K562 (cell line): Measurements from ENCODE around the gene KCTD7. TPM values are rescaled to one million over a fixed set of nuclear protein-coding genes. Genes with fewer than 3 reads are reported as not detected.

Source experiments
- ATF1 ChIP-seq, 2 experiments: fragments of 450-650 bp in 1 of 2; IDR thresholded peaks; 2 replicates each; pipeline ENCODE4 v1.6.1; 2016; ENCODE audit warnings: missing compliant biosample characterization in 1 of 2, missing genetic modification characterization in 1 of 2
- CHD7 ChIP-seq: fragments of 200-600 bp; sonication (generic); IDR thresholded peaks from one replicate; pipeline ENCODE4 v1.6.1; 2012; ENCODE audit warnings: mild to moderate bottlenecking, low read depth, low read length, inconsistent platforms
- DPF2 ChIP-seq: fragments of 450-650 bp; IDR thresholded peaks from 2 replicates; pipeline ENCODE4 v1.6.1; 2016
- FOXK1 ChIP-seq: sonication (generic); formaldehyde crosslinking; IDR thresholded peaks from 2 replicates; pipeline ENCODE4 v1.8.0; 2022; ENCODE audit warnings: missing genetic modification reagents, mild to moderate bottlenecking, borderline replicate concordance
- KDM1A ChIP-seq, 2 experiments: fragments of 450-650 bp; IDR thresholded peaks; 2 replicates each; pipeline ENCODE4 v1.6.1; 2016; ENCODE audit warnings: mild to moderate bottlenecking in 2 of 2
- LCOR ChIP-seq: sonication (generic); formaldehyde crosslinking; IDR thresholded peaks from 2 replicates; pipeline ENCODE4 v1.8.0; 2022; ENCODE audit warnings: mild to moderate bottlenecking, missing genetic modification reagents
- MECOM ChIP-seq: fragments of 250-450 bp; sonication (Bioruptor Pico); IDR thresholded peaks from 2 replicates; pipeline ENCODE4 v1.8.0; 2022; ENCODE audit warnings: inconsistent platforms
- POLR2AphosphoS2 ChIP-seq: IDR thresholded peaks from 2 replicates; pipeline ENCODE4 v1.6.1; 2012; ENCODE audit warnings: low read length, improper control_type of control experiment
- PRPF4 ChIP-seq: fragments of 200-400 bp; formaldehyde crosslinking; IDR thresholded peaks from one replicate; pipeline ENCODE4 v1.6.1; 2017; ENCODE audit warnings: low read length, low read depth, mild to moderate bottlenecking; ENCODE audit not compliant: insufficient read depth, poor library complexity, severe bottlenecking
- SFPQ ChIP-seq: fragments of 200-400 bp; formaldehyde crosslinking; IDR thresholded peaks from 2 replicates; pipeline ENCODE4 v1.6.1; 2017; ENCODE audit warnings: mild to moderate bottlenecking, low read depth, low read length, moderate library complexity
- SP2 ChIP-seq: IDR thresholded peaks from 2 replicates; pipeline ENCODE4 v1.6.1; 2011; ENCODE audit warnings: mild to moderate bottlenecking, low read depth, low read length, moderate library complexity; ENCODE audit not compliant: poor library complexity, severe bottlenecking; ENCODE audit errors: extremely low read depth
- TAL1 ChIP-seq: fragments of 450-650 bp; IDR thresholded peaks from 2 replicates; pipeline ENCODE4 v1.6.1; 2016; ENCODE audit warnings: mild to moderate bottlenecking
- TCF3 ChIP-seq: sonication (generic); formaldehyde crosslinking; IDR thresholded peaks from 2 replicates; pipeline ENCODE4 v1.4.0; 2020; ENCODE audit warnings: mild to moderate bottlenecking, missing genetic modification reagents
- ZNF23 ChIP-seq: fragments of 250-450 bp; sonication (Bioruptor Pico); IDR thresholded peaks from 2 replicates; pipeline ENCODE4 v1.4.0; 2020; ENCODE audit warnings: mild to moderate bottlenecking
- ZNF282 ChIP-seq: sonication (generic); formaldehyde crosslinking; IDR thresholded peaks from 2 replicates; pipeline ENCODE4 v1.8.1; 2023; ENCODE audit warnings: missing genetic modification reagents
- ZNF354B ChIP-seq: fragments of 250-450 bp; sonication (Bioruptor Pico); IDR thresholded peaks from 2 replicates; pipeline ENCODE4 v1.4.0; 2020
- ZNF76 ChIP-seq: fragments of 250-450 bp; sonication (Bioruptor Pico); IDR thresholded peaks from 2 replicates; pipeline ENCODE4 v1.4.0; 2020; ENCODE audit warnings: mild to moderate bottlenecking, moderate library complexity, borderline replicate concordance
- ZNF778 ChIP-seq: fragments of 450-650 bp; formaldehyde crosslinking; IDR thresholded peaks from 2 replicates; pipeline ENCODE4 v1.4.0; 2020; ENCODE audit warnings: mild to moderate bottlenecking, moderate library complexity
- polyA plus RNA-seq, 8 experiments: library from polyadenylated mRNA; depleted of rRNA in 4 of 8; stranded (reverse) in 5 of 8; unstranded in 3 of 8; fragments of >200 nt; fragmentation: Nextera tagmentation in 2 of 8; fragmentation: Illumina TruSeq in 1 of 8; extraction: Ambion mirVana in 2 of 8; extraction: Trizol in 1 of 8; gene quantifications; 2 replicates each; pipeline versions ENCODE4 v1.2.1 to v1.2.3, GENCODE V29; 2011 to 2014; ENCODE audit warnings: inconsistent platforms in 1 of 8, missing spikeins in 1 of 8
- total RNA-seq, 7 experiments: library from RNA; depleted of rRNA in 6 of 7; stranded (reverse); fragments of >200 nt in 6 of 7; fragmentation: Illumina TruSeq in 2 of 7; extraction: Trizol in 2 of 7; gene quantifications; 2 replicates each; pipeline versions ENCODE4 v1.2.1 to v1.2.3, GENCODE V29; 2011 to 2021; ENCODE audit warnings: low replicate concordance in 1 of 7

KCTD7 gene
- total and polyA plus RNA-seq, 9 of the 15 experiments (the other 6 are each of a cell fraction or from before 2014, with no cell fraction given) = 1.5 to 26.0 (median 9.0) TPM

GRCh38 chr7:66639773-66640172 lies 11.1 kb downstream of the KCTD7 start (continued):
- TF ChIP-seq PRPF4 (no peak), TAL1 (peak; percentile 94), SP2 (no peak), ZNF354B (CRISPR knock-in tag) (0 out of 2 replicates have a peak, but pooled peaks have one; percentile 14), POLR2AphosphoS2 (no peak), SFPQ (no peak), KDM1A (IDR thresholded peaks at IDR 0.05) (peak; percentile 96 to 97), ZNF76 (CRISPR knock-in tag) (no peak), MECOM (CRISPR knock-in tag) (peak; percentile 100), CHD7 (no peak), FOXK1 (CRISPR knock-in tag) (no peak), TCF3 (CRISPR knock-in tag) (peak; percentile 98), LCOR (CRISPR knock-in tag) (peak; percentile 97), DPF2 (peak; percentile 96), ZNF282 (CRISPR knock-in tag) (no peak), ATF1 (CRISPR knock-in tag; IDR thresholded peaks at IDR 0.05) (no peak), ATF1 (tag; IDR thresholded peaks at IDR 0.05) (peak; percentile 46), ZNF778 (CRISPR knock-in tag) (no peak), ZNF23 (CRISPR knock-in tag) (no peak)
